MM.1S (cell line): ENCODE results near the gene SMYD4.

Experiments used
- CTCF ChIP-seq: fragments of 300-600 bp; sonication (generic); IDR thresholded peaks from 2 replicates; pipeline ENCODE4 v1.5.1; 2016; ENCODE audit warnings: antibody characterized with exemption, low read length, mixed read lengths
- EZH2 ChIP-seq: fragments of 300-600 bp; sonication (generic); optimal IDR thresholded peaks from 2 replicates; pipeline ENCODE3; 2017; ENCODE audit warnings: low read depth, mild to moderate bottlenecking, antibody characterized with exemption, low read length, mixed read lengths
- EZH2phosphoT487 ChIP-seq: fragments of 300-600 bp; sonication (generic); IDR thresholded peaks from 2 replicates; pipeline ENCODE4 v1.6.1; 2018; ENCODE audit warnings: antibody characterized with exemption, low read length

- TF ChIP-seq CTCF: no peak
- TF ChIP-seq EZH2: no peak
- TF ChIP-seq EZH2phosphoT487: no peak
Measured at GRCh38 chr17:1843947-1844346, 14.2 kb upstream of the SMYD4 start.
